ENCODE data around the gene MCC.

- no peak for TF ChIP-seq CTCF (IDR thresholded peaks at IDR 0.05)
- no peak for TF ChIP-seq POLR2A (IDR thresholded peaks at IDR 0.05)
Measured at GRCh38 chr5:113085084-113085414, 403.2 kb downstream of the MCC start.

Measured in thyroid gland (tissue), 4 donors.